Measurements from ENCODE around the gene TEX101. TPM values are rescaled to one million over a fixed set of nuclear protein-coding genes. Genes with fewer than 3 reads are reported as not detected.
"Not testable (repeated sequence)": the region's sequence is repeated elsewhere in the genome, so short reads cannot be mapped to it uniquely, and the experiment has no call there.

The TEX101 gene
- total RNA-seq, 1 donor from 2014 or later = not detected

DNA sequence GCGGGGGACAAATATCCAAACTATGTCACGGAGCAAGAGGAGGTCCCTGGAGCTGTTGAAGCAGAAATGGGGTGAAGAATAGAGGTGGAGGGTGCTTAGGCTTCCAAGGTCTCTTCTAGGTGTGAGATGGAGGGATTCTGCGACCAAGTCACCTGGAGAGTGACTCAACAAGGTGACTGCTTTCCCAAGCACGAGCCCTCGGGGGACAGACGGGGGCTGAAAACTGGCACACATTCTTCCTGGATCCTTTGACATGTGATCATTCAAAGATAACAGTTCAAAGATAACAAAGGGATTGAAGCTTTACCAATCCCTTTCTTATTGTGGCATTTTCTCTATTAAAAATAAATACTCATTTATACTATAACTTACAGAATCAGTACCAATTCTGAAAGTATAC lies 2.2 kb upstream of the TEX101 start:
- intact Hi-C loops (cut with micrococcal nuclease) = no loop called here
- ATAC-seq = no peak
- DNase-seq = no peak

GRCh38 chr19:43416951-43417623 lies 2.4 kb downstream of the TEX101 start:
- DNase-seq (no peak), ATAC-seq (no peak)
- intact Hi-C loops (cut with micrococcal nuclease) = no loop called here

- no peak for DNase-seq
- ATAC-seq = no peak
- intact Hi-C loops (cut with micrococcal nuclease) = no loop called here
These were observed 6.3 kb downstream of the TEX101 start for GRCh38 chr19:43420954-43421353.

- ATAC-seq (no peak), DNase-seq (no peak)
- intact Hi-C loops (cut with micrococcal nuclease) = no loop called here
These were observed 7.5 kb downstream of the TEX101 start for GRCh38 chr19:43422000-43422688.

- no peak for DNase-seq
- intact Hi-C loops (cut with micrococcal nuclease) = no loop called here
- ATAC-seq = no peak
These were observed 8.0 kb downstream of the TEX101 start for GRCh38 chr19:43422689-43423066.

GRCh38 chr19:43423779-43424178 lies 9.1 kb downstream of the TEX101 start:
- ATAC-seq (no peak), DNase-seq (no peak)
- intact Hi-C loops (cut with micrococcal nuclease) = no loop called here

GRCh38 chr19:43425567-43426392 lies 11.1 kb downstream of the TEX101 start:
- ATAC-seq (no peak), DNase-seq (no peak)
- intact Hi-C loops (cut with micrococcal nuclease) = no loop called here

- DNase-seq (no peak), ATAC-seq (no peak)
- intact Hi-C loops (cut with micrococcal nuclease) = no loop called here
These were observed 14.7 kb downstream of the TEX101 start for GRCh38 chr19:43429395-43429794.

GRCh38 chr19:43430142-43430710 lies 15.5 kb downstream of the TEX101 start:
- DNase-seq = no peak
- intact Hi-C loops (cut with micrococcal nuclease) = no loop called here
- no peak for ATAC-seq

DNA sequence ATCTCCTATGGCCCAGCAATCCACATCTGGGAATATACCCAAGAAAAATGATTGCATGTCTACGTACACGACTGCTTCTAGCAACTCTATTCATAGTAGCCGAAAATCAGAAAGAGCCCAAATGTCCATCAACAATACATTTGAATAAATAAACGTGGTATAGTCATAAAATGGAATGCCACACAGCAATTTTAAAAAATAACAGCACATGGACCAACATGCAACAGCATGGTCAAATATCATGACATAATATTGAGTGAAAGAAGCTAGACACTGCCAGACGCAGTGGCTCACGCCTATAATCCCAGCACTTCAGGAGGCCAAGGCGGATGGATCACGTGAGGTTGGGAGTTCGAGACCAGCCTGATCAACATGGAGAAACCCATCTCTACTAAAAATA lies 16.3 kb downstream of the TEX101 start:
- intact Hi-C loops (cut with micrococcal nuclease) = no loop called here
- no peak for DNase-seq
- ATAC-seq = no peak

DNA sequence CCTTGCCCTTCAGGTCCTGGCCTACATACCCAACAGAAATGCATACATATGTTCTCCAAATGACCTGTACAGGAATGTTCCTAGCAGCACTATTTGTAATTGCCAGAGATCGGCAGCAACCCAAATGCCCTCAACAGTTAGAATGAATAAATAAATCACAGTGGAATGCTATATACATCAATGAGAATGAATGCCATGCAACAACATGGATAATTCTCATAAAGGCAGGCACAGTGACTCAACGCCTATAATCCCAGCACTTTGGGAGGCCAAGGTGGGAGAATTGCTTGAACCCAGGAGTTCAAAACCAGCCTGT lies 18.6 kb downstream of the TEX101 start:
- DNase-seq (no peak), ATAC-seq (no peak)
- intact Hi-C loops (cut with micrococcal nuclease) = no loop called here

- DNase-seq (no peak), ATAC-seq (no peak)
- intact Hi-C loops (cut with micrococcal nuclease) = no loop called here
These were observed 19.0 kb downstream of the TEX101 start for GRCh38 chr19:43433689-43434088.

DNA sequence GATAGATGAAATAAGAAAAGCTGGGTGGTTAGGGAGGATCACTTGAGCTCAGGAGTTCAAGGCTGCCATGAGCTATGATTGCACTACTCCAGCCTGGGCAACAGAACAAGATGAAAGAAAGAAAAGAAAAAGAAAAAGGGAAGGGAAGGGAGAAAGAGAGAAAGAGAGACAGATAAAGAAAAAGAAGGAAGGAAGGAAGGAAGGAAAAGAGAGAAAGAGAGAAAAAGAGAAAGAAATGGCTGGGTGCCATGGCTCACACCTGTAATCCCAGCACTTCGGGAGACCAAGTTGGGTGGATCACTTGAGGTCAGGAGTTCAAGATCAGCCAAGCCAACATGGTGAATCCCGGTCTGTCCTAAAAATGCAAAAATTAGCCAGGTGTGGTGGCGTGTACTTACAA lies 21.1 kb downstream of the TEX101 start:
- intact Hi-C loops (cut with micrococcal nuclease) = no loop called here
- DNase-seq (no peak), ATAC-seq (no peak)

DNA sequence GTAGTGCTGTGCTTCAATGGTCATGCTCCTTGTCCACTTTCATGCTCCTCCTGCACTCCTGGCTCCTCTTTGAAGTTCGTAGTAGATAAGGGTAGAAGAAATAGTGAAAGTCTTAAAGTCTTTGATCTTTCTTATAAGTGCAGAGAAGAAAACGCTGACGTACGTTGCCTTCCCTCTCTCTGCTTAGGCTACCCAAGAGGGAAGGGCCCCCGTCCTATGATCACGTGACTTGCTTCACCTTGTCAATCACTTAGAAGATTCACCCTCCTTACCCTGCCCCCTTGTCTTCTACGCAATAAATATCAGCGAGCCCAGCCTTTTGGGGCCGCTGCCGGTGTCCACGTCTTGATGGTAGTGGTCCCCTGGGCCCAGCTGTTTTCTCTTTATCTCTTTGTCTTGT lies 22.6 kb downstream of the TEX101 start:
- intact Hi-C loops (cut with micrococcal nuclease); DNase-seq; ATAC-seq: not testable (repeated sequence)

- intact Hi-C loops (cut with micrococcal nuclease) = no loop called here
- ATAC-seq = no peak
These were observed 23.0 kb downstream of the TEX101 start for GRCh38 chr19:43437712-43438111.

DNA sequence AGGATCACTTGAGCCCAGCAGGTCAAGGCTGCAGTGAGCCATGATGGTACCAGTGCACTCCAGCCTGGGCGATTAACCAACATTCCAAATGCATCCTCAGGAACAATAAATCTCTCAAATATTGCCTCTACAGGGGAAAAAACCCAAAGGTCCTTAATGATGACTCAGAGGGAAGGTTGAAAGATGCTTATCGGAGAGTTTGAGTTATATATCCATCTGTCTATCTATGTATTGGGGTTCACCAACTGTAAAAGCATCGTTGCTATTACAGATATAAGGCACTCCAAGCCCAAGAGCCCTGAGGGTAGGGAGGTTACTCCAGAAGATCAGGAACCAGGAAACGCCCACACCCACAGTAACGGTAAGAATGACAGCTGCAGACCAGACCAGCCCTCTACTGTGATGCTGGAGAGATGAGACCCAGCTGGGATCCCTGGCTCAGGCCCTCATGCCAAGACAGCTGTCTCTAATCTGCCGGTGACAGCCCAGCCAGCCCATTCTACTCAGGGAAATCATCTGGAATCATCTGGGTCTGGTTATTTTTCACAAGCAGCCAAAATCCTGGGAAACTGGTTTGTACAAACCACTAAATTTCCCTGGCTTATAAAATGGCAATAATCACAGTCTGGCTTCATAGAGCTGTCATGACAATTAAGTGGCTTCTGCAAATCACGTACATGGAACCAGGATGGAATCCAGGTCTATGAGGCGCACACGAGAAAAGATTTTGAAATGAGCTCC lies 23.8 kb downstream of the TEX101 start:
- intact Hi-C loops (cut with micrococcal nuclease) = no loop called here
- DNase-seq = peak; percentile 81
- ATAC-seq = peak; percentile 99

More at GRCh38 chr19:43437712-43438111, 23.0 kb downstream of the TEX101 start:
- DNase-seq = no peak

DNA sequence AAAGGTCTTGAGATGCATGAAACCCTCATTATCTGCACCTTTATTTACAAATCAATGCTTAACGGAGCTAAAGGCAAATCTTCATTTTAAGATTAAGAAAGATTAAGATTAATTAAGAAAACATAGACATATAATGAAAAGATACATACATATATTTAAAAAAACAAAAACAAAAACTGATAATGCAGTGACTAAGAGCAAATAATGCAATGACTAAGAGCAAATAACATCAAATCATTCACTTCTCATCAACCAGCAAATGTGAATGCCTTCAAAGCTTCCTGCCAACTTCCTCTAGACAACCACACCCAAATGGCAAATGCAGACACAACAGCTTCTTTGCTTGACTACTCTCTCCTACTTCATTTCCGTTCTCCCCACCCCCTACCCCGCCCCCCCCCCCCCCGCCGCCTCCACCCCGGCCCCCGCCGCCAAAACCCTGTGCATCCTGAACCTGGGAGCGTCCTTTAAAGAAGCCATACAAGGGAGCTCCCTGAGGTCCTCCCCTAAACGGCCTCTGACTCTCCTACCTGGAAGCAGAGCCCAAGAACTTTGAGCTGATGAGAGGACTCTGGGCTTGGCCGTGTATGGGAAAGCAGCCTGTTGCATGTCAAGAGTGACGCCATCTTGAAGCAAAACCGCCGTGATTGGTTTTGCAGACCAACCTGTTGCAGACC lies 24.5 kb downstream of the TEX101 start:
- ATAC-seq = peak; percentile 75
- intact Hi-C loops (cut with micrococcal nuclease) = no loop called here
- DNase-seq = no peak

- intact Hi-C loops (cut with micrococcal nuclease) = no loop called here
- ATAC-seq (no peak), DNase-seq (no peak)
These were observed 25.0 kb downstream of the TEX101 start for GRCh38 chr19:43439709-43440063.

- intact Hi-C loops (cut with micrococcal nuclease) = no loop called here
- ATAC-seq (no peak), DNase-seq (no peak)
These were observed 27.0 kb downstream of the TEX101 start for GRCh38 chr19:43441716-43442115.

Measured in left ventricle myocardium superior (tissue), 1 donor.